SK-N-MC (cell line): Measurements from ENCODE around the gene C17orf75.

ENCODE experiments used
- EZH2 ChIP-seq: fragments of 200-600 bp; sonication (generic); IDR thresholded peaks from one replicate; pipeline ENCODE4 v1.6.1; 2017; ENCODE audit warnings: antibody characterized with exemption
- FOXP2 ChIP-seq: optimal IDR thresholded peaks from 2 replicates; pipeline ENCODE3; 2011; ENCODE audit warnings: mild to moderate bottlenecking, moderate library complexity; ENCODE audit not compliant: insufficient read depth; ENCODE audit errors: extremely low read length, control extremely low read depth
- POLR2AphosphoS5 ChIP-seq: IDR thresholded peaks from 2 replicates; pipeline ENCODE4 v1.6.1; 2012; ENCODE audit warnings: mild to moderate bottlenecking, low read depth, low read length, borderline replicate concordance

- TF ChIP-seq EZH2 (no peak), POLR2AphosphoS5 (no peak), FOXP2 (no peak)
These were observed 34.3 kb downstream of the C17orf75 start for GRCh38 chr17:32307658-32308057.
